Brain microvascular endothelial cell (primary cell): Measurements from ENCODE around the gene NRXN2.
"Not testable (repeated sequence)": the region's sequence is repeated elsewhere in the genome, so short reads cannot be mapped to it uniquely, and the experiment has no call there.

Experiments used
- DNase-seq: peaks from one replicate; pipeline ENCODE4 v3.0.0-alpha.2; 2020
- H3K27ac ChIP-seq: fragments of 250-450 bp; sonication (Bioruptor Pico); 2 replicates; pipeline ENCODE4 v1.5.1; 2020; ENCODE audit warnings: mild to moderate bottlenecking, moderate library complexity
- H3K27me3 ChIP-seq: fragments of 250-450 bp; sonication (Bioruptor Pico); replicated peaks from 2 replicates; pipeline ENCODE4 v1.5.1; 2020; ENCODE audit warnings: mild to moderate bottlenecking
- H3K36me3 ChIP-seq: fragments of 250-450 bp; sonication (Bioruptor Pico); replicated peaks from 2 replicates; pipeline ENCODE4 v1.5.1; 2020; ENCODE audit warnings: mild to moderate bottlenecking
- H3K4me3 ChIP-seq: 2 replicates; pipeline ENCODE4 v1.5.1; 2011; ENCODE audit warnings: low read depth, mild to moderate bottlenecking, control low read depth, low read length, moderate library complexity
- CTCF ChIP-seq: IDR thresholded peaks from 2 replicates; pipeline ENCODE4 v1.5.1; 2011; ENCODE audit warnings: low read depth, mild to moderate bottlenecking, moderate library complexity, low read length, control low read depth, inconsistent platforms; ENCODE audit errors: missing control alignments
- in situ Hi-C: cut with HindIII; loops from 2 replicates; pipeline ENCODE4 v1.10.0; 2017; ENCODE audit warnings: low sequenced_read_pairs, low pct_ligation_motif_present

The NRXN2 gene

GRCh38 chr11:64711138-64711955 is 11.7 kb downstream of the NRXN2 start:
- H3K27ac ChIP-seq, result no peak overlapping the region
- in situ Hi-C loops, result no loop called here
- H3K4me3 ChIP-seq, result no peak overlapping the region
- no peak for TF ChIP-seq CTCF
- H3K36me3 ChIP-seq, result no peaks in the 10 kb centered on the region
- H3K27me3 ChIP-seq, result peaks cover 35% of the 10 kb centered on the region
- no peak for DNase-seq

- TF ChIP-seq CTCF, result no peak
- H3K4me3 ChIP-seq, result no peak overlapping the region
- no peaks in the 10 kb centered on the region for H3K36me3 ChIP-seq
- H3K27me3 ChIP-seq, result peaks cover 31% of the 10 kb centered on the region
- in situ Hi-C loops, result no loop called here
- H3K27ac ChIP-seq, result no peak overlapping the region
- peak; percentile 6 for DNase-seq
Observed at GRCh38 chr11:64710418-64711137, 12.4 kb downstream of the NRXN2 start.

- Histone ChIP-seq H3K36me3 (no peaks in the 10 kb centered on the region), H3K27ac (no peak overlapping the region), H3K4me3 (no peak overlapping the region), H3K27me3 (peaks cover 17% of the 10 kb centered on the region)
- in situ Hi-C loops, result no loop called here
- DNase-seq, result no peak
- no peak for TF ChIP-seq CTCF
Observed at GRCh38 chr11:64705501-64705900, 17.5 kb downstream of the NRXN2 start.

- in situ Hi-C loops, result no loop called here
- peaks cover 17% of the 10 kb centered on the region for H3K27me3 ChIP-seq
- H3K36me3 ChIP-seq, result no peaks in the 10 kb centered on the region
Observed at GRCh38 chr11:64703048-64703447, 19.9 kb downstream of the NRXN2 start.

GRCh38 chr11:64701956-64702355 is 21.0 kb downstream of the NRXN2 start:
- H3K36me3 ChIP-seq, H3K27ac ChIP-seq, DNase-seq, H3K4me3 ChIP-seq, in situ Hi-C loops: not testable (repeated sequence)
- H3K27me3 ChIP-seq, result peaks cover 17% of the 10 kb centered on the region

More at GRCh38 chr11:64703048-64703447, 19.9 kb downstream of the NRXN2 start:
- no peak for TF ChIP-seq CTCF
- no peak for DNase-seq
- Histone ChIP-seq H3K27ac (no peak overlapping the region), H3K4me3 (no peak overlapping the region)

- Histone ChIP-seq H3K36me3 (no peaks in the 10 kb centered on the region), H3K4me3 (no peak overlapping the region), H3K27ac (no peak overlapping the region), H3K27me3 (peaks cover 21% of the 10 kb centered on the region)
- no peak for DNase-seq
- no peak for TF ChIP-seq CTCF
- in situ Hi-C loops, result no loop called here
Observed at GRCh38 chr11:64698427-64698826, 24.6 kb downstream of the NRXN2 start.
